NCI-H2227 treated with DMSO at 0.1 percent for 48 hours (cell line): ENCODE results near the gene RBM20.

Source experiments
- DNase-seq: peaks from one replicate; lab custom pipeline; 2025; lab: John Stamatoyannopoulos, UW

Gene RBM20

DNA sequence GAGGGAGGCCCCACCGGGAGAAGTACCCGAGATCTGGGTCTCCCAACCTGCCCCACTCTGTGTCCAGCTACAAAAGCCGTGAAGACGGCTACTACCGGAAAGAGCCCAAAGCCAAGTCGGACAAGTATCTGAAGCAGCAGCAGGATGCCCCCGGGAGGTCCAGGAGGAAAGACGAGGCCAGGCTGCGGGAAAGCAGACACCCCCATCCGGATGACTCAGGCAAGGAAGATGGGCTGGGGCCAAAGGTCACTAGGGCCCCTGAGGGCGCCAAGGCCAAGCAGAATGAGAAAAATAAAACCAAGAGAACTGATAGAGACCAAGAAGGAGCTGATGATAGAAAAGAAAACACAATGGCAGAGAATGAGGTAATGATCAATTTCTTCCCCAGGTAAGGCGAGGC is 168.4 kb downstream of the RBM20 start:
- no peak for DNase-seq

DNA sequence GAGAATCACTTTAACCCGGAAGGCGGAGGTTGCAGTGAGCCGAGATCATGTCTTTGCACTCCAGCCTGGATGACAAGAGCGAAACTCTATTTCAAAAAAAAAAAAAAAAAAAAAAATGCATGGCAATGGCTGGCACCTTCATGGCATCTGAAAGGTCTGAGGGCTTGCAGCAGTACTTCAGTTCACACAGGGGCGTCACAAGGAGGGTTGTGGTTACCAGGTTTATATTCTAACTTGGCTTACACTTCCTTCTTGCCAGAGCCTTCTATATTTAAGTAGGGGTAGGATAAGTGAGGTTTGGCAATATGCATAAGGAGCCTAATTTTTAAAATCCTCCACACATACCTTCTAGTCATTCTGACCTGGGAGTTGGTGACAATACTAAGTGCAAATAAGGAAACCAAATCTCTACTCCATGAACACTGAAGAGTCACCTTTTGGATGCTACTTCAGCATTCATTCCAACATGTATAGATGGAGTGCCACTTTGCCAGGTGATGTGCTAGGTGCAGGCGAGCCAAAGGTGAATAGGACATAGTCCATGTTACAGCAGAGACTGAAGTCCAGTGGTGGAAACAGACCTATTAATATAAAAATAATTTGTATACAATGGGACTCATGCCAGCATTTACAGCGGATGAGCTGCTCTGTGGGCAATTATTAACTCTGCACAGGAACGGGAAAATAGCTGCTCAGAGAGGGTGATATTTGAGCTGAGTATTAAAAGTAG is 169.8 kb downstream of the RBM20 start:
- no peak for DNase-seq

DNA sequence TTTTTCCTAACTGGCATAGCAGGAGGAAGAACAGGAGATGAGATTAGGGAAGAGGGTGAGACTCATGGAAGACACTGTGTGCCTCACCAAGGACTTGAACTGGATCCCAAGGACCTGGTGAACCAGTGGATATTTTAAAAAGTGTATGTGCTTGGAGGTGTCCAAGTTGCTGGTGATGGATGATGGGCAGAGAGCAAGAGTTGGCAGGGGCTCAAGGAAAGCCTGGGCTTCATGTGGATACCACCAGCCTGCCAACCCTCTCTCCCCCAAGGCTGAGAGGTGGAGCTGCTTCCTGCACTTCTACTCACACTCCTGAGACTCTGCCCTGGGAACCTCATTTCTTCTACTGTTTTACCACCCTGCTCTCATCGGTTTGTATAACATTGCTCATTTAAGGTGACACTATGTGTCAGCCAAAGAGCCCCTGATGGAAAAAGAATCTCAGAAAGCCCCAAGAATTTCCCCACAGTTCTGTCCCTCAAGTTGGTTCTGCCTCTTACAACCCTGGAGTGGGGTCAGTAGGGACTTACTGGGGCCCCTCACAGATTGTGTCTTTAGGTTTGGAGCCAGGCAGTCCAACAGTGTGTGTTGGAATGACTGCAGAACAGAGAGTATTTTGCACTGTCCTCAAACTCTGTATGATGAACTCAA is 171.3 kb downstream of the RBM20 start:
- DNase-seq, result no peak

- DNase-seq, result no peak
These were observed 173.5 kb downstream of the RBM20 start for GRCh38 chr10:110817614-110818013.

- no peak for DNase-seq
These were observed 174.4 kb downstream of the RBM20 start for GRCh38 chr10:110818311-110819256.

GRCh38 chr10:110820321-110820814 is 176.2 kb downstream of the RBM20 start:
- no peak for DNase-seq

DNA sequence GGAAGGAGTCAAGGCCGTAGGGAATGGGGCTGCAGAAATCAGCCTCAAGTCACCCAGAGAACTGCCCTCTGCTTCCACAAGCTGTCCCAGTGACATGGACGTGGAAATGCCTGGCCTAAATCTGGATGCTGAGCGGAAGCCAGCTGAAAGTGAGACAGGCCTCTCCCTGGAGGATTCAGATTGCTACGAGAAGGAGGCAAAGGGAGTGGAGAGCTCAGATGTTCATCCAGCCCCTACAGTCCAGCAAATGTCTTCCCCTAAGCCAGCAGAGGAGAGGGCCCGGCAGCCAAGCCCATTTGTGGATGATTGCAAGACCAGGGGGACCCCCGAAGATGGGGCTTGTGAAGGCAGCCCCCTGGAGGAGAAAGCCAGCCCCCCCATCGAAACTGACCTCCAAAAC is 177.4 kb downstream of the RBM20 start:
- DNase-seq, result no peak

DNA sequence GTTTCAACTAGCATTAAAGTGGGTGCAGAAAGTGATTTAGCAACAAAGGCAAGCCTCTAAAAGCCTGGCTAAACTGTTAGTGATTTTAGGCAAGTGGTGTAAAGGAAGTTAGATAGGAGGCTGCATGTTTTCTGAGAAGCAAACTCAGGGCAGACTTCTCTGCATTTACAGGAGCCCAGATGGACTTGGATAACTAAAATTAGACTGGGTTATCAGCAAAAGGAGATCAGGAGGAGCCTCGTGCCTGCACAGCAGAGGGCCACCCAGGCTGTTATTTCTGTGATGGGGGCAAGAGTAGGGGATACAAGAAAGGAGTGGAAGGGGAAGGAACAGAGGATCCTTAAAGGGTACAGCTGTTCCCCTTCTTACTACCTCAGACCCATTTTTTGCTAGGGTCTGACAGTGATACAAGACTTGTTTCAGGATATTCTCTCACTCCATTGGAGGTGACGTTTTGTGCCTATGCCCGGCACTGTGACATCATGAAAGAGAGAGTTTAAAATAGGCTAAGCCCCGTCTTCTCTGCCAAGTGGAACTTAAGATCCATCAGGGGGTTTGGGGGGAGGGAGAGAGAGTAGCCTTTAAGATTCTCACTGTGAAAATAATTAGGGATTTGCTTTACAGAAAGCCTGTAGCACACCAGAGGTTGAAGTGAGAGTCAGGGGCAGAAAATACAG is 178.0 kb downstream of the RBM20 start:
- peak; percentile 42 for DNase-seq

- peak; percentile 89 for DNase-seq
These were observed 178.7 kb downstream of the RBM20 start for GRCh38 chr10:110822712-110823311.

DNA sequence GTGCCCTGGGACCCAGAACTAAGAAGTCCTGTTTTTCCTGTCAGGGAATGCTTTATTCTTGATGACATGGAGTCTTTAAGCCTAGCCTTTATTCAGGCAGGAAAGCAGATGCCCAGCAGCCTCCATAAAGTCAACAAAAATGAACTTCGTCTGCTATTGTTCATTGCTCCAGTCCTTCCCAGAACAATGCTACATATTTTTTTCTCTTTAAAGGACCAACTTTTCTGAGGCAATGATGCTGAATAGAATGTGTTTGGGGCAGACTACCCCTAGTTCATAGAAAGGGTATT is 180.0 kb downstream of the RBM20 start:
- no peak for DNase-seq

DNA sequence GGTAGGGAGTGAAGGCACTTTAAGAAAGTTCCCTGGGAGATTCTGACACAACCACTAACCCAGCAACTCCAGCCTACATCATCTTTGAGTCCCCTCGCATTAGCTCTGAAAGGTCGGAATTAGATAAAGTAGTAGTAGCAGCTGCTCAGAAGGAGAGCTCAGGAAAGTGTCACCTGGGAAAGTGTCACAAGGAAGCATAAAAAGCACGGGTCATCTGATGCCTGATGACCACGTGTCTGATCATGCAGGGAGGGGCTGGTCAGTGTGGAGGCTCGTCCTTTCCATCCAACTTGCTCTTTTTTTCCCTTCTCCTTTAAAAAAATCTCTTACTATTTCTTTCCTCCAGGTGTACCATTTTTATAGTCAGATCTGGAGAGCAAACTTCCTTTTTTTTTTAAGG is 180.5 kb downstream of the RBM20 start:
- no peak for DNase-seq

- DNase-seq, result no peak
These were observed 181.4 kb downstream of the RBM20 start for GRCh38 chr10:110825508-110825907.

DNA sequence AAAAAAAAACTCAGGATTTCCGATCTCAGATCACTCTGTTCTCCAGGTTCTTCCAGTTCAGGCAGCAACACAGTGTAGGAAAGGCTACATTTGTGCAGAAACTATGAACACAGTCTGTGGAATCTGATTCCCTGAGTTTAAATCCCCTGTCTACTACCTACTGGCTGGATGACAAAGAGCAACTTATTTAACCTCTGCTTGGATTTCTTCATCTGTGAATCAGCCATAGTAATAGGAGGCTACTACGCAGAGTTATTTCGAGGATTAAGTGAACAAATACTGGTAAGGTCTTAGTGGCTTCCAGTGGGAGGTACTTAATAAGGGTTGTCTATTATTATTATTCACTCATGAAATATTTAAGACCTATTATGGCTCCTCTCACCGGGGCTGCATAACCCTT is 183.3 kb downstream of the RBM20 start:
- no peak for DNase-seq

DNA sequence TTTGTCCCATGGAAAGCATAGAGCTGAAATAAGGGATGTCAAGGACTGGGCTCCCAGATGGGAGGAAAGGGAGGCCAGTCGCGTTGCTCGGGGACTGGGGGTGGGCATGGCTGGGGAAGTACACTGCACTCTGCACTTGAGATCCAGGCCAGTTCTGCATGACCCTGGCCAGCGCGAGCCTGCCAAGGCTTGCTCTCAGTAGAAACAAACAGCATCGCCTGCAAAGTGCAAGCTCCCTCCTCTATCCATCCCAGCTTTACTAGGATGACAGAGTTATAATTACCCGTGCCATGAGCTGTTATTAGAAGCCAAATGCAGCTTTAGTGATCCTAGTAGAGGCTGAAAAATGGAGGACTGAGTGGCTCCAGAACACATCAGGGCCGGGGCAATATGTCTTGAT is 183.7 kb downstream of the RBM20 start:
- peak; percentile 79 for DNase-seq

GRCh38 chr10:110828525-110828924 is 184.4 kb downstream of the RBM20 start:
- DNase-seq, result no peak

GRCh38 chr10:110829721-110830410 is 185.7 kb downstream of the RBM20 start:
- DNase-seq, result no peak

GRCh38 chr10:110833234-110833940 is 189.3 kb downstream of the RBM20 start:
- no peak for DNase-seq

DNA sequence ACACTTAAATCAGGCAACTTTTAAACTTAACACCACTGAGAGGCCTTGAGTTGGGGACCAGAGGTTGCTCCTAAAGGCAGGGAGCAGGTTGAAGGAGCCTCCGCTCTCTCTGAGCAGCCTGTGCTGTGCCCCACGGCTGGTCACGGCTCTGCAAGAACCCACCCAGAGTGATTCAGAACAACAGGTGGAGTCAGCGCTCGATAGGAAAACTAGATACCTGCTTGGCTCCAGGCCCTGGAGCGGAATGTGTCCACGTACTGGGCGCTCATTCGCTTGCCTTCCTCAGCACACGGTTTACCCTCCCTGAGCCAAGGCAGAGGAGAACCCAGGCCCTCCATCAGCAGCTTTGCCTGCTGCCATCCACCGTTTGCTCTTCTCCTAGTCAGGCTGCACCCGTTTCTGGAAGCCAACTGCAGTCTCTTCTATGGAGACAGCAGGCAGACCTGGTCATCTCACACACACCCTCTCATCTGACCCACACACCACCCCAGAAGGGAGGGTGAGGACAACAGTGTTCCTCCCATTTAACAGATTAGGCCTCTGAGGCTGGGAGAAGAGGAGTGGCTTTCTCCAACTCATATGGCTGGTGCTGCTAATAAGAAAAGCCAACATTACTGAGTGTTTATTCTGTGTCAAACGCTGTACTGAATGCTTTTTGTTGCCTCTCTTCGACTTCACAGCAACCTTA is 189.9 kb downstream of the RBM20 start:
- no peak for DNase-seq

- DNase-seq, result peak; percentile 57
These were observed 190.6 kb downstream of the RBM20 start for GRCh38 chr10:110834629-110835301.
